Measurements from ENCODE around the gene FOXP1. TPM values are rescaled to one million over a fixed set of nuclear protein-coding genes. Genes with fewer than 3 reads are reported as not detected.

The FOXP1 gene
- total and polyA plus RNA-seq, 2 of the 13 experiments (the other 11 are each of a cell fraction or from before 2014, with no cell fraction given) = 40.4 to 59.0 TPM

DNA sequence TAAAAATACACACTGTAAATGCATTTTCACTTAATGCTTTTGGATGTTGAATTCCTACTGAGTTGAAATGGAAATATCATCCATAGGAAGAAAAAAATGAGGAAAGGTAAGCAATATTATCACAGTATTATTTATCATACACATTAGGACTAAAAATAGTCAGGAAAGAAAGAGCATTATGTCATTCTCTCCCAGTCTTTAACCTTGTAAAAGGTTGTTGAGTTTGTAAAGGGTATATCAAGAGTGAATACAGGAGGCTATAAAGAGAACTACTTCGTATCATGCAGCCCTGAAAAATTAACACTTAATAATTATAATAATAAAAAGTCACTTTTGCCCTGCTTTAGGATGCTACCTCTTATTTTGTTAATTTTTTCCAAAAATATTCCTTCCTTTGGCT is 395.8 kb downstream of the FOXP1 start:
- Histone ChIP-seq H3K79me2 (ENCODE audit: insufficient read depth, low read length) (no peaks in the 10 kb centered on the region), H4K20me1 (ENCODE audit: insufficient read depth, low read length) (no peaks in the 10 kb centered on the region), H3K4me1 (ENCODE audit: insufficient read depth, low read length) (peaks cover 19% of the 10 kb centered on the region), H3K9me3 (ENCODE audit: low read length) (no peaks in the 10 kb centered on the region), H3K4me3 (replicated peaks in 1 of 3; ENCODE audit: insufficient read depth in 1 of 3, low read depth in 2 of 3, low read length in 3 of 3) (no peak overlapping the region), H2AFZ (ENCODE audit: low read length) (no peak overlapping the region), H3K9ac (ENCODE audit: insufficient read depth, low read depth, low read length) (no peak overlapping the region), H3K4me2 (ENCODE audit: low read depth, low read length) (no peak overlapping the region), H3K27me3 (ENCODE audit: control insufficient read depth in 1 of 2, insufficient read depth in 2 of 2, low read length in 2 of 2) (no peaks in the 10 kb centered on the region), H3K27ac (ENCODE audit: extremely low read length, insufficient read depth, low read length) (no peak overlapping the region), H3K36me3 (replicated peaks in 1 of 2; ENCODE audit: control insufficient read depth in 1 of 2, insufficient read depth in 2 of 2, low read length in 2 of 2) (peaks cover 0 to 5% of the 10 kb centered on the region in 2 experiments; a peak in 2 of 5 replicates)
- no TSS peak for BruUV-seq (replicated peaks)
- intact Hi-C loops (cut with micrococcal nuclease; ENCODE audit: unreplicated experiment) (no loop called here), in situ Hi-C loops (cut with HindIII; ENCODE audit: extremely low pct_ligation_motif_present, low pct_unique_long_range_greater_than_20kb) (no loop called here)
- ATAC-seq = no peak
- TF ChIP-seq MYC (CRISPR knock-in tag; IDR thresholded peaks at IDR 0.05; ENCODE audit: borderline replicate concordance) (no peak), SNAI1 (CRISPR knock-in tag; IDR thresholded peaks at IDR 0.05; ENCODE audit: borderline replicate concordance) (no peak), YY1 (IDR thresholded peaks at IDR 0.05; ENCODE audit: insufficient read depth, insufficient replicate concordance, low read depth, low read length) (no peak), FOXJ3 (CRISPR knock-in tag; IDR thresholded peaks at IDR 0.05; ENCODE audit: borderline replicate concordance) (no peak), NFE2L1 (CRISPR knock-in tag; IDR thresholded peaks at IDR 0.05; ENCODE audit: borderline replicate concordance) (no peak), ZNF781 (CRISPR knock-in tag; IDR thresholded peaks at IDR 0.05; ENCODE audit: borderline replicate concordance, not compliant biosample characterization) (no peak), HDAC1 (CRISPR knock-in tag; IDR thresholded peaks at IDR 0.05) (no peak), ONECUT2 (CRISPR knock-in tag; IDR thresholded peaks at IDR 0.05) (no peak), ZBTB7A (CRISPR knock-in tag; IDR thresholded peaks at IDR 0.05) (no peak), REPIN1 (CRISPR knock-in tag; IDR thresholded peaks at IDR 0.05; ENCODE audit: borderline replicate concordance, low read depth) (no peak), GATAD2A (CRISPR knock-in tag; IDR thresholded peaks at IDR 0.05) (no peak), ZNF543 (CRISPR knock-in tag; IDR thresholded peaks at IDR 0.05) (no peak), ZNF354B (CRISPR knock-in tag; IDR thresholded peaks at IDR 0.05) (no peak), SUZ12 (IDR thresholded peaks at IDR 0.05; ENCODE audit: low read depth, low read length) (no peak), BORCS8-MEF2B (CRISPR knock-in tag; IDR thresholded peaks at IDR 0.05) (no peak)
- TF ChIP-seq, protein P1, sequence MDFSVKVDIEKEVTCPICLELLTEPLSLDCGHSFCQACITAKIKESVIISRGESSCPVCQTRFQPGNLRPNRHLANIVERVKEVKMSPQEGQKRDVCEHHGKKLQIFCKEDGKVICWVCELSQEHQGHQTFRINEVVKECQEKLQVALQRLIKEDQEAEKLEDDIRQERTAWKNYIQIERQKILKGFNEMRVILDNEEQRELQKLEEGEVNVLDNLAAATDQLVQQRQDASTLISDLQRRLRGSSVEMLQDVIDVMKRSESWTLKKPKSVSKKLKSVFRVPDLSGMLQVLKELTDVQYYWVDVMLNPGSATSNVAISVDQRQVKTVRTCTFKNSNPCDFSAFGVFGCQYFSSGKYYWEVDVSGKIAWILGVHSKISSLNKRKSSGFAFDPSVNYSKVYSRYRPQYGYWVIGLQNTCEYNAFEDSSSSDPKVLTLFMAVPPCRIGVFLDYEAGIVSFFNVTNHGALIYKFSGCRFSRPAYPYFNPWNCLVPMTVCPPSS (IDR thresholded peaks at IDR 0.05) = no peak
- ChIA-PET CTCF (ENCODE audit: low intra/inter-chr PET ratio, low total read pairs) (no interaction called here), POLR2A (no interaction called here)
- no peak for DNase-seq (ENCODE audit: low spot score)
- 100% methylated on average over 1 of the region's 1 CpG for WGBS (ENCODE audit: low lambda C conversion rate)
- no peak for FAIRE-seq
